ENCODE measurements around the gene CERS4.

Gene CERS4, protein sequence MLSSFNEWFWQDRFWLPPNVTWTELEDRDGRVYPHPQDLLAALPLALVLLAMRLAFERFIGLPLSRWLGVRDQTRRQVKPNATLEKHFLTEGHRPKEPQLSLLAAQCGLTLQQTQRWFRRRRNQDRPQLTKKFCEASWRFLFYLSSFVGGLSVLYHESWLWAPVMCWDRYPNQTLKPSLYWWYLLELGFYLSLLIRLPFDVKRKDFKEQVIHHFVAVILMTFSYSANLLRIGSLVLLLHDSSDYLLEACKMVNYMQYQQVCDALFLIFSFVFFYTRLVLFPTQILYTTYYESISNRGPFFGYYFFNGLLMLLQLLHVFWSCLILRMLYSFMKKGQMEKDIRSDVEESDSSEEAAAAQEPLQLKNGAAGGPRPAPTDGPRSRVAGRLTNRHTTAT
- 12.1 to 27.9 (median 15.9) reads per million in 9 experiments for total RNA-seq

- no peaks in the 10 kb centered on the region for H3K9me3 Mint-ChIP-seq
- ATAC-seq (replicated peaks): peak; percentile 78
- peak; percentile 55 to 72 (median 72) for DNase-seq
- H3K36me3 Mint-ChIP-seq (ENCODE audit: insufficient read depth): peaks cover 16% of the 10 kb centered on the region
- H3K27ac Mint-ChIP-seq: peak within 1 kb of the TSS; percentile 97 to 99
- H3K27me3 Mint-ChIP-seq: no peaks in the 10 kb centered on the region
- peak within 1 kb of the TSS; percentile 95 to 98 for H3K4me3 Mint-ChIP-seq
- H3K4me1 Mint-ChIP-seq (ENCODE audit: low read depth in 2 of 2): peaks cover 17 to 22% of the 10 kb centered on the region in 2 donors
Measured at GRCh38 chr19:8208922-8209461, at the start of gene CERS4. Gene CERS4, plus strand, starts transcription at chr19:8209370. Its CDS starts 41,707 bp downstream, at chr19:8251077.

GRCh38 chr19:8161135-8161646, 48.0 kb upstream of the CERS4 start:
- H3K9me3 Mint-ChIP-seq: no peaks in the 10 kb centered on the region
- no peak overlapping the region for H3K27ac Mint-ChIP-seq
- DNase-seq: no peak

GRCh38 chr19:8163759-8164158, 45.4 kb upstream of the CERS4 start:
- Mint-ChIP-seq H3K4me1 (ENCODE audit: low read depth in 2 of 2) (peaks cover 0 to under 1% of the 10 kb centered on the region in 2 donors), H3K9me3 (no peaks in the 10 kb centered on the region), H3K36me3 (ENCODE audit: insufficient read depth) (no peaks in the 10 kb centered on the region), H3K27ac (no peak overlapping the region), H3K27me3 (no peaks in the 10 kb centered on the region), H3K4me3 (no peak overlapping the region)
- DNase-seq (no peak), ATAC-seq (replicated peaks) (no peak)

More at GRCh38 chr19:8161135-8161646, 48.0 kb upstream of the CERS4 start:
- no peak for ATAC-seq (replicated peaks)
- H3K4me3 Mint-ChIP-seq: no peak overlapping the region
- peaks cover 9 to 19% of the 10 kb centered on the region in 2 donors for H3K27me3 Mint-ChIP-seq
- peaks cover 3% of the 10 kb centered on the region for H3K36me3 Mint-ChIP-seq (ENCODE audit: insufficient read depth)
- peaks cover 2 to 5% of the 10 kb centered on the region in 2 donors for H3K4me1 Mint-ChIP-seq (ENCODE audit: low read depth in 2 of 2)

DNA sequence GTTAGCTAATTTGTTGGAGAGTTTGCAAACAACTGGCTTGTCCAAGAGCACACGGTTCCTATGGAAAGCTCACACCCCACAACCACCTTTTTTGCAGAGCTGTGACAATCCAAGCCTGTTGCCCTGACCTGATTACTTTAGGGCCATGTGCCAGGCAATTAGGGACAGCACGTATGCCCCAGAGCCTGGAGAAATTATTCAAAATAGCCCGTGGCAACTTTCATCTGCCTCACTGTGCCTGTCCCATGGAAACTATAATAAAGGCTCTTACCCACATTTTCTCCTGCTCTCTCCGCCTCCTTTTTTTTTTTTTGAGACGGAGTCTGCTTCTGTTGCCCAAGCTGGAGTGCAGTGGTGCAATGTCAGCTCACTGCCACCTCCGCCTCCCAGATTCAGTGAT, 41.2 kb upstream of the CERS4 start:
- H3K4me3 Mint-ChIP-seq: no peak overlapping the region
- H3K27ac Mint-ChIP-seq: no peak overlapping the region
- no peaks in the 10 kb centered on the region for H3K9me3 Mint-ChIP-seq
- ATAC-seq (replicated peaks) (no peak), DNase-seq (no peak)
- no peaks in the 10 kb centered on the region for H3K27me3 Mint-ChIP-seq
- no peaks in the 10 kb centered on the region for H3K4me1 Mint-ChIP-seq (ENCODE audit: low read depth in 2 of 2)
- H3K36me3 Mint-ChIP-seq (ENCODE audit: insufficient read depth): no peaks in the 10 kb centered on the region

- DNase-seq: no peak
- no peaks in the 10 kb centered on the region for H3K27me3 Mint-ChIP-seq
- no peaks in the 10 kb centered on the region for H3K36me3 Mint-ChIP-seq (ENCODE audit: insufficient read depth)
- H3K9me3 Mint-ChIP-seq: no peaks in the 10 kb centered on the region
- H3K4me3 Mint-ChIP-seq: no peak overlapping the region
- no peaks in the 10 kb centered on the region for H3K4me1 Mint-ChIP-seq (ENCODE audit: low read depth in 2 of 2)
- no peak overlapping the region for H3K27ac Mint-ChIP-seq
- no peak for ATAC-seq (replicated peaks)
Measured at GRCh38 chr19:8168537-8168936, 40.6 kb upstream of the CERS4 start.

GRCh38 chr19:8174706-8175105, 34.5 kb upstream of the CERS4 start:
- no peak overlapping the region for H3K4me3 Mint-ChIP-seq
- ATAC-seq (replicated peaks) (no peak), DNase-seq (no peak)
- H3K27ac Mint-ChIP-seq: no peak overlapping the region
- H3K36me3 Mint-ChIP-seq (ENCODE audit: insufficient read depth): no peaks in the 10 kb centered on the region
- H3K27me3 Mint-ChIP-seq: no peaks in the 10 kb centered on the region
- H3K4me1 Mint-ChIP-seq (ENCODE audit: low read depth in 2 of 2): no peaks in the 10 kb centered on the region
- H3K9me3 Mint-ChIP-seq: no peaks in the 10 kb centered on the region

- Mint-ChIP-seq H3K9me3 (no peaks in the 10 kb centered on the region), H3K4me1 (ENCODE audit: low read depth in 2 of 2) (peaks cover 0 to 6% of the 10 kb centered on the region in 2 donors), H3K36me3 (ENCODE audit: insufficient read depth) (peaks cover 10% of the 10 kb centered on the region), H3K27me3 (no peaks in the 10 kb centered on the region), H3K4me3 (no peak overlapping the region), H3K27ac (no peak overlapping the region)
- DNase-seq (no peak), ATAC-seq (replicated peaks) (no peak)
Measured at GRCh38 chr19:8180018-8180417, 29.2 kb upstream of the CERS4 start.

GRCh38 chr19:8184274-8184673, 24.9 kb upstream of the CERS4 start:
- Mint-ChIP-seq H3K27ac (no peak overlapping the region), H3K9me3 (no peaks in the 10 kb centered on the region), H3K4me3 (no peak overlapping the region), H3K27me3 (no peaks in the 10 kb centered on the region), H3K4me1 (ENCODE audit: low read depth in 2 of 2) (peaks cover 4 to 6% of the 10 kb centered on the region in 2 donors), H3K36me3 (ENCODE audit: insufficient read depth) (peaks cover 13% of the 10 kb centered on the region)
- no peak for DNase-seq
- no peak for ATAC-seq (replicated peaks)

DNA sequence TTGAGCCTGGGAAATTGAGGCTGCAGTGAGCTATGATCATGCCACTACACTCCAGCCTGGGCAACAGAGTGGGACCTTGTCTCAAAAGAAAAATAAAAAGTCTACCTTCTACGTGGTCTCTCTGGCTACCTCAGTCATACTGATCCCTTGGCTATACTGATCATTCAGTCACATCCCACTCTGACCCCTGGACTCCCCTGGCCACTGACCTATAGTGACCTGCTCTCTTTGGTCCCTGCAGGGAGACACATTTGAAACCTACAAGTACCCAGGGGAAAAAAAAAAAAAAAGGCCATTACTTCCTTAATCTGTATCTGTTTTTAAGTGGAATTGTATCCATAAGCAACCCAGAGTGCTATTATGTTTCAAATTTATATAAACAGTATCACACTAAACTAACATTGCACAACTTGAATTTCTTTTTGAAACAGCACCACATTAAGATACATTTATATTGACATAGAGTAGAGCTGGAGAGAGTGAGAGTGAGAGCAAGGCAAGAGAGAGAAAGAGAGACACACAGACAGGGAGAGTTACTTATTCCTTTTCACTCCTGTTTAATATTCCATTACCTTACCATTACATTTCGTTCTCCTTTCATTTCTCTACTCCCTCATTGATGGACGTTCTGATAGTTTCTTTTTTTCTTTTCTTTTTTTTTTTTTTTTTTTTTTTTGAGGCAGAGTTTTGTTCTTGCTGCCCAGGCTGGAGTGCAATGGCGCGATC, 23.7 kb upstream of the CERS4 start:
- peaks cover 4 to 6% of the 10 kb centered on the region in 2 donors for H3K4me1 Mint-ChIP-seq (ENCODE audit: low read depth in 2 of 2)
- DNase-seq (no peak), ATAC-seq (replicated peaks) (no peak)
- peaks cover 11% of the 10 kb centered on the region for H3K36me3 Mint-ChIP-seq (ENCODE audit: insufficient read depth)
- H3K27ac Mint-ChIP-seq: no peak overlapping the region
- H3K4me3 Mint-ChIP-seq: no peak overlapping the region
- H3K27me3 Mint-ChIP-seq: no peaks in the 10 kb centered on the region
- no peaks in the 10 kb centered on the region for H3K9me3 Mint-ChIP-seq

GRCh38 chr19:8192221-8192820, 16.8 kb upstream of the CERS4 start:
- Mint-ChIP-seq H3K36me3 (ENCODE audit: insufficient read depth) (peaks cover 25% of the 10 kb centered on the region), H3K9me3 (no peaks in the 10 kb centered on the region), H3K4me3 (peak overlapping the region; percentile 88 to 89), H3K27ac (peak overlapping the region; percentile 99), H3K4me1 (ENCODE audit: low read depth in 2 of 2) (peaks cover 36 to 50% of the 10 kb centered on the region in 2 donors), H3K27me3 (no peaks in the 10 kb centered on the region)
- ATAC-seq (replicated peaks) (no peak), DNase-seq (no peak)

- peaks cover 36 to 47% of the 10 kb centered on the region in 2 donors for H3K4me1 Mint-ChIP-seq (ENCODE audit: low read depth in 2 of 2)
- ATAC-seq (replicated peaks) (peak; percentile 73), DNase-seq (peak; percentile 63 to 69 (median 68))
- H3K4me3 Mint-ChIP-seq: peak overlapping the region; percentile 88 to 89
- H3K27me3 Mint-ChIP-seq: no peaks in the 10 kb centered on the region
- H3K9me3 Mint-ChIP-seq: no peaks in the 10 kb centered on the region
- H3K36me3 Mint-ChIP-seq (ENCODE audit: insufficient read depth): peaks cover 22% of the 10 kb centered on the region
- peak overlapping the region; percentile 99 for H3K27ac Mint-ChIP-seq
Measured at GRCh38 chr19:8194528-8195267, 14.5 kb upstream of the CERS4 start.

DNA sequence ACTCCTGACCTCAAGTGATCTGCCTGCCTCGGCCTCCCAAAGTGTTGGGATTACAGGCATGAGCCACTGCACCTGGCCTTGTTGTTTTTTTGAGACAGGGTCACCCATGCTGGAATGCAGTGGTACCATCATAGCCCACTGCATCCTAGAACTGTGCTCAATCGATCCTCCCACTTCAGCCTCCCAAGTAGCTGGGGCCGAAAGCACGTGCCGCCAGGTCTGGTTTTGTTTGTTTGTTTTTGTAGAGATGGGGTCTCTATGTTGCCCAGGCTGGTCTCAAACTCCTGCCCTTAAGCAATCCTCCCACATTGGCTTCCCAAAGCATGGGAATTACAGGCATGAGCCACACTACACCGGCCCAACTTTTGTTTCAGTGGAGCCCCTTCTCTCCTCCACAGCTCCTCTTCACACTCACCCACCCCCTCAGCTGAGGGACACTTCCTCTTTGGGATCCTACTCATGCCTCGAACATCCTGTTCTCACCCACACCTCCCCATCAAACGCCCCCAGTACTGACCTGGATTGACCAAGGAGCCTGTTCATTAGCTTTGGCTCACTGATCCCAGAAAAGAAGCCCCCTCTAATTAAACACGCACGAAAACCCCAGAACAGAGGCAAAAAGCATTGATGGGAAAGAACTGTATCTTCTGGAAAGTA, 12.8 kb upstream of the CERS4 start:
- H3K27ac Mint-ChIP-seq: peak overlapping the region; percentile 71 to 99
- no peaks in the 10 kb centered on the region for H3K9me3 Mint-ChIP-seq
- no peaks in the 10 kb centered on the region for H3K27me3 Mint-ChIP-seq
- H3K36me3 Mint-ChIP-seq (ENCODE audit: insufficient read depth): peaks cover 26% of the 10 kb centered on the region
- peak overlapping the region; percentile 31 to 88 for H3K4me3 Mint-ChIP-seq
- ATAC-seq (replicated peaks): no peak
- H3K4me1 Mint-ChIP-seq (ENCODE audit: low read depth in 2 of 2): peaks cover 35 to 47% of the 10 kb centered on the region in 2 donors
- DNase-seq: no peak
